ENCODE data around the gene COL25A1.

COL25A1 gene

GRCh38 chr4:109315341-109315740 lies 12.9 kb upstream of the COL25A1 start:
- FAIRE-seq = no peak
- no peak for DNase-seq (ENCODE audit: insufficient read length)
- TF ChIP-seq TAF1 (IDR thresholded peaks at IDR 0.05; ENCODE audit: borderline replicate concordance, low read depth, low read length) (no peak), POLR2A (IDR thresholded peaks at IDR 0.05; ENCODE audit: low read depth, low read length) (no peak), POLR2AphosphoS5 (IDR thresholded peaks at IDR 0.05; ENCODE audit: low read depth, low read length) (no peak)

- TF ChIP-seq POLR2A (IDR thresholded peaks at IDR 0.05; ENCODE audit: low read depth, low read length) = no peak
- TF ChIP-seq POLR2AphosphoS5 (IDR thresholded peaks at IDR 0.05; ENCODE audit: low read depth, low read length) = no peak
- TF ChIP-seq TAF1 (IDR thresholded peaks at IDR 0.05; ENCODE audit: borderline replicate concordance, low read depth, low read length) = no peak
- DNase-seq (ENCODE audit: insufficient read length) (no peak), FAIRE-seq (no peak)
Observed at GRCh38 chr4:109313168-109314133, 11.0 kb upstream of the COL25A1 start.

GRCh38 chr4:109303140-109303496 lies 660 bp upstream of the COL25A1 start:
- TF ChIP-seq TAF1 (IDR thresholded peaks at IDR 0.05; ENCODE audit: borderline replicate concordance, low read depth, low read length) (no peak), POLR2AphosphoS5 (IDR thresholded peaks at IDR 0.05; ENCODE audit: low read depth, low read length) (no peak), POLR2A (IDR thresholded peaks at IDR 0.05; ENCODE audit: low read depth, low read length) (no peak)
- DNase-seq (ENCODE audit: insufficient read length) (no peak), FAIRE-seq (no peak)

- no peak for TF ChIP-seq POLR2A (IDR thresholded peaks at IDR 0.05; ENCODE audit: low read depth, low read length)
- TF ChIP-seq TAF1 (IDR thresholded peaks at IDR 0.05; ENCODE audit: borderline replicate concordance, low read depth, low read length) = no peak
- TF ChIP-seq POLR2AphosphoS5 (IDR thresholded peaks at IDR 0.05; ENCODE audit: low read depth, low read length) = no peak
- DNase-seq (ENCODE audit: insufficient read length) (no peak), FAIRE-seq (no peak)
Observed at GRCh38 chr4:109301651-109302360, 652 bp downstream of the COL25A1 start.

GRCh38 chr4:109298279-109299010 lies 4.0 kb downstream of the COL25A1 start:
- TF ChIP-seq POLR2A (IDR thresholded peaks at IDR 0.05; ENCODE audit: low read depth, low read length) = no peak
- no peak for TF ChIP-seq TAF1 (IDR thresholded peaks at IDR 0.05; ENCODE audit: borderline replicate concordance, low read depth, low read length)
- TF ChIP-seq POLR2AphosphoS5 (IDR thresholded peaks at IDR 0.05; ENCODE audit: low read depth, low read length) = no peak
- FAIRE-seq = no peak
- no peak for DNase-seq (ENCODE audit: insufficient read length)

- FAIRE-seq (no peak), DNase-seq (ENCODE audit: insufficient read length) (no peak)
- TF ChIP-seq POLR2A (IDR thresholded peaks at IDR 0.05; ENCODE audit: low read depth, low read length) = no peak
- no peak for TF ChIP-seq POLR2AphosphoS5 (IDR thresholded peaks at IDR 0.05; ENCODE audit: low read depth, low read length)
- TF ChIP-seq TAF1 (IDR thresholded peaks at IDR 0.05; ENCODE audit: borderline replicate concordance, low read depth, low read length) = no peak
Observed at GRCh38 chr4:109296527-109296926, 5.9 kb downstream of the COL25A1 start.

GRCh38 chr4:109295081-109295480 lies 7.4 kb downstream of the COL25A1 start:
- FAIRE-seq = no peak

GRCh38 chr4:109294468-109295020 lies 7.9 kb downstream of the COL25A1 start:
- no peak for FAIRE-seq
- no peak for TF ChIP-seq POLR2AphosphoS5 (IDR thresholded peaks at IDR 0.05; ENCODE audit: low read depth, low read length)
- no peak for TF ChIP-seq POLR2A (IDR thresholded peaks at IDR 0.05; ENCODE audit: low read depth, low read length)
- no peak for TF ChIP-seq TAF1 (IDR thresholded peaks at IDR 0.05; ENCODE audit: borderline replicate concordance, low read depth, low read length)
- no peak for DNase-seq (ENCODE audit: insufficient read length)

More at GRCh38 chr4:109295081-109295480, 7.4 kb downstream of the COL25A1 start:
- no peak for TF ChIP-seq TAF1 (IDR thresholded peaks at IDR 0.05; ENCODE audit: borderline replicate concordance, low read depth, low read length)
- no peak for DNase-seq (ENCODE audit: insufficient read length)

- DNase-seq (ENCODE audit: insufficient read length) (no peak), FAIRE-seq (no peak)
- no peak for TF ChIP-seq POLR2A (IDR thresholded peaks at IDR 0.05; ENCODE audit: low read depth, low read length)
- TF ChIP-seq POLR2AphosphoS5 (IDR thresholded peaks at IDR 0.05; ENCODE audit: low read depth, low read length) = no peak
- no peak for TF ChIP-seq TAF1 (IDR thresholded peaks at IDR 0.05; ENCODE audit: borderline replicate concordance, low read depth, low read length)
Observed at GRCh38 chr4:109294006-109294405, 8.5 kb downstream of the COL25A1 start.

- DNase-seq (ENCODE audit: insufficient read length) (no peak), FAIRE-seq (no peak)
- no peak for TF ChIP-seq POLR2AphosphoS5 (IDR thresholded peaks at IDR 0.05; ENCODE audit: low read depth, low read length)
- TF ChIP-seq POLR2A (IDR thresholded peaks at IDR 0.05; ENCODE audit: low read depth, low read length) = no peak
- TF ChIP-seq TAF1 (IDR thresholded peaks at IDR 0.05; ENCODE audit: borderline replicate concordance, low read depth, low read length) = no peak
Observed at GRCh38 chr4:109291707-109292238, 10.7 kb downstream of the COL25A1 start.

- no peak for DNase-seq (ENCODE audit: insufficient read length)
- TF ChIP-seq TAF1 (IDR thresholded peaks at IDR 0.05; ENCODE audit: borderline replicate concordance, low read depth, low read length) = no peak
- TF ChIP-seq POLR2A (IDR thresholded peaks at IDR 0.05; ENCODE audit: low read depth, low read length) = no peak
- no peak for TF ChIP-seq POLR2AphosphoS5 (IDR thresholded peaks at IDR 0.05; ENCODE audit: low read depth, low read length)
- FAIRE-seq = no peak
Observed at GRCh38 chr4:109290918-109291317, 11.5 kb downstream of the COL25A1 start.

Measured in GM12892 (cell line).